MM.1S (cell line): ENCODE measurements around the gene RNASET2.

ENCODE experiments used
- DNase-seq: peaks from one replicate; pipeline ENCODE4 v3.0.0-alpha.2; 2015
- H2AFZ ChIP-seq: fragments of 300-600 bp; sonication (generic); 2 replicates; pipeline ENCODE4 v1.6.0; 2016; ENCODE audit warnings: antibody characterized with exemption, low read length
- H3F3A ChIP-seq: fragments of 300-600 bp; sonication (generic); 2 replicates; pipeline ENCODE4 v1.6.1; 2016; ENCODE audit warnings: mild to moderate bottlenecking, antibody characterized with exemption, low read length, moderate library complexity, mixed read lengths; ENCODE audit not compliant: insufficient read depth
- H3K27ac ChIP-seq: fragments of 300-600 bp; sonication (generic); 2 replicates; pipeline ENCODE4 v1.5.1; 2016; ENCODE audit warnings: mild to moderate bottlenecking, low read length
- H3K27me3 ChIP-seq: fragments of 300-600 bp; sonication (generic); replicated peaks from 2 replicates; pipeline ENCODE4 v1.6.0; 2016; ENCODE audit warnings: low read length; ENCODE audit not compliant: insufficient read depth
- H3K36me3 ChIP-seq: fragments of 300-600 bp; sonication (generic); replicated peaks from 2 replicates; pipeline ENCODE4 v1.6.1; 2016; ENCODE audit warnings: mild to moderate bottlenecking, low read length, mixed read lengths; ENCODE audit not compliant: insufficient read depth
- H3K4me1 ChIP-seq: fragments of 300-600 bp; sonication (generic); 2 replicates; pipeline ENCODE4 v1.6.1; 2016; ENCODE audit warnings: low read length, mixed read lengths
- H3K4me2 ChIP-seq: fragments of 300-600 bp; sonication (generic); 2 replicates; pipeline ENCODE4 v1.6.0; 2016; ENCODE audit warnings: low read depth, low read length
- H3K4me3 ChIP-seq: fragments of 300-600 bp; sonication (generic); 2 replicates; pipeline ENCODE4 v1.5.1; 2016; ENCODE audit warnings: low read length, mixed read lengths
- H3K79me2 ChIP-seq: fragments of 300-600 bp; sonication (generic); 2 replicates; pipeline ENCODE4 v1.6.1; 2016; ENCODE audit warnings: mixed run types, low read length, mixed read lengths
- H3K9ac ChIP-seq: fragments of 300-600 bp; sonication (generic); 2 replicates; pipeline ENCODE4 v1.6.1; 2016; ENCODE audit warnings: low read length, mixed read lengths
- H3K9me2 ChIP-seq: fragments of 300-600 bp; sonication (generic); replicated peaks from 2 replicates; pipeline ENCODE4 v1.6.1; 2016; ENCODE audit warnings: mild to moderate bottlenecking, low read length, mixed read lengths; ENCODE audit not compliant: insufficient read depth
- H3K9me3 ChIP-seq: fragments of 300-600 bp; sonication (generic); replicated peaks from 2 replicates; pipeline ENCODE4 v1.6.1; 2016; ENCODE audit warnings: mild to moderate bottlenecking, low read length, mixed read lengths; ENCODE audit not compliant: insufficient read depth
- H4K20me1 ChIP-seq: fragments of 300-600 bp; sonication (generic); 2 replicates; pipeline ENCODE4 v1.6.1; 2016; ENCODE audit warnings: mild to moderate bottlenecking, low read length, moderate library complexity, mixed read lengths; ENCODE audit not compliant: insufficient read depth
- EZH2 ChIP-seq: fragments of 300-600 bp; sonication (generic); optimal IDR thresholded peaks from 2 replicates; pipeline ENCODE3; 2017; ENCODE audit warnings: low read depth, mild to moderate bottlenecking, antibody characterized with exemption, low read length, mixed read lengths
- EZH2phosphoT487 ChIP-seq: fragments of 300-600 bp; sonication (generic); IDR thresholded peaks from 2 replicates; pipeline ENCODE4 v1.6.1; 2018; ENCODE audit warnings: antibody characterized with exemption, low read length
- TF ChIP-seq, protein P1 (sequence below): fragments of 300-600 bp; sonication (generic); IDR thresholded peaks from 2 replicates; pipeline ENCODE4 v1.5.1; 2016; ENCODE audit warnings: antibody characterized with exemption, low read length, mixed read lengths

The RNASET2 gene

DNA sequence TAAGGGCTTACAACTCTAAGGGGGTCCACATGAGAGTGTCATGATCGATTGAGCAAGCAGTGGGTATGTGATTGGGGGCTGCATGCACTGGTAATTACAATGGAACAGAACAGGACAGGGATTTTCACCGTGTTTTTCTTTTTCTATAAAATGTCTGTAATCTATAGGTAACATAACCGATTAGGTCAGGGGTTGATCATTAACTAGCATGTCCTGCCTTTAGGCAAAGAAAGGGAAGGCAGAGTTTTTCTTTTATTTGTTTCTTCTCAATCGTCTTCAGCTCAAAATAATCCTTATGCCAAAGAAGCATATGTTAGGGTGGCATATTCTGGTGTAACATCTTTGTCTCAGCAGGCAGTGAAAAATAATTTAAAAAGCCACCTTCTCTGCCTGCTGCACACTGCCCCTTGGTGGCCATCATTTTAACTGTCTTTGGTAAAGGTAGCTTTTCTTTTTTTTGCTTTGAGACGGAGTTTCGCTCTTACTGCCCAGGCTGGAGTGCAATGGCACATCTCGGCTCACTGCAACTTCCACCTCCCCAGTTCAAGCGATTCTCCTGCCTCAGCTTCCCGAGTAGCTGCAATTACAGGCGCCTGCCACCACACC lies 33.2 kb upstream of the RNASET2 start:
- H4K20me1 ChIP-seq: no peaks in the 10 kb centered on the region
- H3K4me1 ChIP-seq: no peaks in the 10 kb centered on the region
- TF ChIP-seq, protein P1, sequence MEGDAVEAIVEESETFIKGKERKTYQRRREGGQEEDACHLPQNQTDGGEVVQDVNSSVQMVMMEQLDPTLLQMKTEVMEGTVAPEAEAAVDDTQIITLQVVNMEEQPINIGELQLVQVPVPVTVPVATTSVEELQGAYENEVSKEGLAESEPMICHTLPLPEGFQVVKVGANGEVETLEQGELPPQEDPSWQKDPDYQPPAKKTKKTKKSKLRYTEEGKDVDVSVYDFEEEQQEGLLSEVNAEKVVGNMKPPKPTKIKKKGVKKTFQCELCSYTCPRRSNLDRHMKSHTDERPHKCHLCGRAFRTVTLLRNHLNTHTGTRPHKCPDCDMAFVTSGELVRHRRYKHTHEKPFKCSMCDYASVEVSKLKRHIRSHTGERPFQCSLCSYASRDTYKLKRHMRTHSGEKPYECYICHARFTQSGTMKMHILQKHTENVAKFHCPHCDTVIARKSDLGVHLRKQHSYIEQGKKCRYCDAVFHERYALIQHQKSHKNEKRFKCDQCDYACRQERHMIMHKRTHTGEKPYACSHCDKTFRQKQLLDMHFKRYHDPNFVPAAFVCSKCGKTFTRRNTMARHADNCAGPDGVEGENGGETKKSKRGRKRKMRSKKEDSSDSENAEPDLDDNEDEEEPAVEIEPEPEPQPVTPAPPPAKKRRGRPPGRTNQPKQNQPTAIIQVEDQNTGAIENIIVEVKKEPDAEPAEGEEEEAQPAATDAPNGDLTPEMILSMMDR: peak; percentile 30
- no peak for TF ChIP-seq EZH2phosphoT487
- no peaks in the 10 kb centered on the region for H3K79me2 ChIP-seq
- H3K4me3 ChIP-seq: no peak overlapping the region
- no peaks in the 10 kb centered on the region for H3K9me3 ChIP-seq
- H3K36me3 ChIP-seq: no peaks in the 10 kb centered on the region
- peak; percentile 11 for DNase-seq
- no peak overlapping the region for H3K9ac ChIP-seq
- H2AFZ ChIP-seq: no peak overlapping the region
- H3F3A ChIP-seq: no peaks in the 10 kb centered on the region
- H3K27ac ChIP-seq: no peak overlapping the region
- no peaks in the 10 kb centered on the region for H3K27me3 ChIP-seq
- H3K4me2 ChIP-seq: no peak overlapping the region
- no peaks in the 10 kb centered on the region for H3K9me2 ChIP-seq

DNA sequence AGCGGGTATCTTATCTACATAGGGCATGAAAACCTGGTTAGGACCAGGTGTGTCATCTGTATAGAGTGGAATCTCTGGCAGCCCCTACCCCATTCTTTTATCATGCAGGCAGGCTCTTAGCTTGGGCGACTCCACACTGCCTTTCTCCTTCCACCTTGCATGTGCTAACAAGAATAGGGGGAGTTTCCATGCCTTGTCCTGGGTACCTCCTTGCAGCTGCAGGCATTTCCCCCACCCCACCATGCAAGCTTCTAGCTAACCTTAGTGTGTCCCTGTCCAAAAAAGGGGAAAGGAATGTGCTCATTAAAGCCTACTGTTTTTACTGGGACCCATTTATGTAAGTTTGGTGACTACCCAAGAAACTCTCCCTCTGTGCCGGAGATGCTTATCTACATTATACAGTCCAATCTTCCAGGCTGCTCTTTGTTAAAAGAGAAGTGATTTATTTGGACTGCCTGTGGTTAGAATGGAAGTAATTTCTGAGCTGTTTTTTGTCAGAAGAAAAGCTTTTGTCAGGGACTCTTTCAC lies 32.4 kb upstream of the RNASET2 start:
- no peaks in the 10 kb centered on the region for H4K20me1 ChIP-seq
- no peaks in the 10 kb centered on the region for H3K4me1 ChIP-seq
- H3K4me3 ChIP-seq: no peak overlapping the region
- no peaks in the 10 kb centered on the region for H3F3A ChIP-seq
- no peak for DNase-seq
- no peak overlapping the region for H2AFZ ChIP-seq
- H3K36me3 ChIP-seq: no peaks in the 10 kb centered on the region
- no peaks in the 10 kb centered on the region for H3K9me2 ChIP-seq
- H3K4me2 ChIP-seq: no peak overlapping the region
- H3K27me3 ChIP-seq: no peaks in the 10 kb centered on the region
- no peaks in the 10 kb centered on the region for H3K79me2 ChIP-seq
- TF ChIP-seq EZH2 (no peak), EZH2phosphoT487 (no peak)
- TF ChIP-seq, protein P1: no peak
- H3K9ac ChIP-seq: no peak overlapping the region
- H3K27ac ChIP-seq: no peak overlapping the region
- H3K9me3 ChIP-seq: no peaks in the 10 kb centered on the region

DNA sequence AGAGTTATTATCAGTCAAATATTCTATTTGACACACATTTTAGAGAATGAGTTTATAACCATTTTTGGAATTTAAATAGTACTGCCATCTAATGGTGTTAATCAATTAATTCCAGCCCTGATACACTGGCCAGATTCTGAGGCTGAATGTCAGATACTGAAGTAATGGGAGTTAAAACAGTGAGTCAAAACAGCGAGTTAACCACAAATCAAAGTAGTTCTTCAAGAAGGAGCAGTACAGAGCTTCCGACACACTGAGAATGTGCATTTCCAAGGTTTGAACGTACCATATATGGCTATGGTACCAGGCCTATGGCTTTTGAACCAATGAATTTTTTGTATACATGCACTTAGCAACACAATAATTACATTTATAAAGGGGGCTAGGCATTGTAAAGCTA lies 31.6 kb upstream of the RNASET2 start:
- H3K9me3 ChIP-seq: no peaks in the 10 kb centered on the region
- H3K9ac ChIP-seq: no peak overlapping the region
- no peak overlapping the region for H3K27ac ChIP-seq
- no peaks in the 10 kb centered on the region for H3F3A ChIP-seq
- H3K4me2 ChIP-seq: no peak overlapping the region
- no peaks in the 10 kb centered on the region for H4K20me1 ChIP-seq
- TF ChIP-seq EZH2phosphoT487: no peak
- no peak for TF ChIP-seq EZH2
- TF ChIP-seq, protein P1: no peak
- H3K9me2 ChIP-seq: no peaks in the 10 kb centered on the region
- H2AFZ ChIP-seq: no peak overlapping the region
- H3K27me3 ChIP-seq: no peaks in the 10 kb centered on the region
- H3K4me3 ChIP-seq: no peak overlapping the region
- no peaks in the 10 kb centered on the region for H3K4me1 ChIP-seq
- no peaks in the 10 kb centered on the region for H3K36me3 ChIP-seq
- H3K79me2 ChIP-seq: no peaks in the 10 kb centered on the region
- no peak for DNase-seq
